ENCODE measurements around the gene TBC1D19.

TBC1D19 gene

GRCh38 chr4:26741491-26741871, 157.6 kb downstream of the TBC1D19 start:
- Histone ChIP-seq H3K36me3 (ENCODE audit: insufficient read depth, low read length) (no peaks in the 10 kb centered on the region), H3K4me3 (ENCODE audit: low read depth, low read length, poor library complexity, severe bottlenecking) (no peak overlapping the region), H3F3A (ENCODE audit: insufficient read depth, low read length) (no peaks in the 10 kb centered on the region), H3K4me2 (ENCODE audit: low read length) (no peak overlapping the region), H3K9ac (ENCODE audit: low read length) (no peak overlapping the region), H3K27ac (ENCODE audit: low read depth, low read length, poor library complexity, severe bottlenecking) (no peak overlapping the region), H4K20me1 (ENCODE audit: insufficient read depth, low read length) (no peaks in the 10 kb centered on the region), H3K27me3 (ENCODE audit: insufficient read depth, low read length) (no peaks in the 10 kb centered on the region), H3K9me3 (ENCODE audit: low read length) (no peaks in the 10 kb centered on the region), H2AFZ (ENCODE audit: low read length) (no peak overlapping the region), H3K4me1 (ENCODE audit: insufficient read depth, low read length, severe bottlenecking) (no peaks in the 10 kb centered on the region), H3K79me2 (ENCODE audit: insufficient read depth, low read length) (no peaks in the 10 kb centered on the region), H3K9me2 (ENCODE audit: low read depth, low read length) (no peaks in the 10 kb centered on the region)
- no peak for TF ChIP-seq EZH2 (IDR thresholded peaks at IDR 0.05; ENCODE audit: borderline replicate concordance, low read length)
- TF ChIP-seq CTCF (IDR thresholded peaks at IDR 0.05; ENCODE audit: low read length): no peak

GRCh38 chr4:26746802-26747213, 162.9 kb downstream of the TBC1D19 start:
- no peaks in the 10 kb centered on the region for H3F3A ChIP-seq (ENCODE audit: insufficient read depth, low read length)
- H3K79me2 ChIP-seq (ENCODE audit: insufficient read depth, low read length): no peaks in the 10 kb centered on the region
- peaks cover 10% of the 10 kb centered on the region for H3K4me1 ChIP-seq (ENCODE audit: insufficient read depth, low read length, severe bottlenecking)
- TF ChIP-seq EZH2 (IDR thresholded peaks at IDR 0.05; ENCODE audit: borderline replicate concordance, low read length) (no peak), CTCF (IDR thresholded peaks at IDR 0.05; ENCODE audit: low read length) (no peak)
- no peaks in the 10 kb centered on the region for H3K9me2 ChIP-seq (ENCODE audit: low read depth, low read length)
- no peaks in the 10 kb centered on the region for H3K27me3 ChIP-seq (ENCODE audit: insufficient read depth, low read length)
- H3K27ac ChIP-seq (ENCODE audit: low read depth, low read length, poor library complexity, severe bottlenecking): no peak overlapping the region
- no peaks in the 10 kb centered on the region for H3K36me3 ChIP-seq (ENCODE audit: insufficient read depth, low read length)
- H3K9ac ChIP-seq (ENCODE audit: low read length): no peak overlapping the region
- H2AFZ ChIP-seq (ENCODE audit: low read length): no peak overlapping the region
- H3K9me3 ChIP-seq (ENCODE audit: low read length): no peaks in the 10 kb centered on the region
- H3K4me3 ChIP-seq (ENCODE audit: low read depth, low read length, poor library complexity, severe bottlenecking): no peak overlapping the region
- H3K4me2 ChIP-seq (ENCODE audit: low read length): no peak overlapping the region
- no peaks in the 10 kb centered on the region for H4K20me1 ChIP-seq (ENCODE audit: insufficient read depth, low read length)

- Histone ChIP-seq H3K4me3 (ENCODE audit: low read depth, low read length, poor library complexity, severe bottlenecking) (no peak overlapping the region), H3K9me3 (ENCODE audit: low read length) (no peaks in the 10 kb centered on the region), H3K4me1 (ENCODE audit: insufficient read depth, low read length, severe bottlenecking) (peaks cover 10% of the 10 kb centered on the region), H3K36me3 (ENCODE audit: insufficient read depth, low read length) (no peaks in the 10 kb centered on the region), H3K9ac (ENCODE audit: low read length) (no peak overlapping the region), H3K27me3 (ENCODE audit: insufficient read depth, low read length) (no peaks in the 10 kb centered on the region), H3F3A (ENCODE audit: insufficient read depth, low read length) (no peaks in the 10 kb centered on the region), H2AFZ (ENCODE audit: low read length) (no peak overlapping the region), H3K9me2 (ENCODE audit: low read depth, low read length) (no peaks in the 10 kb centered on the region), H3K27ac (ENCODE audit: low read depth, low read length, poor library complexity, severe bottlenecking) (no peak overlapping the region), H3K4me2 (ENCODE audit: low read length) (no peak overlapping the region), H4K20me1 (ENCODE audit: insufficient read depth, low read length) (no peaks in the 10 kb centered on the region), H3K79me2 (ENCODE audit: insufficient read depth, low read length) (no peaks in the 10 kb centered on the region)
- TF ChIP-seq EZH2 (IDR thresholded peaks at IDR 0.05; ENCODE audit: borderline replicate concordance, low read length) (no peak), CTCF (IDR thresholded peaks at IDR 0.05; ENCODE audit: low read length) (no peak)
These were observed 164.9 kb downstream of the TBC1D19 start for GRCh38 chr4:26748811-26749210.
